ENCODE data around the gene STK32C. TPM values are rescaled to one million over a fixed set of nuclear protein-coding genes. Genes with fewer than 3 reads are reported as not detected.

STK32C gene
- total RNA-seq, 2 donors from 2014 or later = 7.2 to 21.5 TPM

GRCh38 chr10:132175907-132176581, 131.7 kb downstream of the STK32C start:
- Histone ChIP-seq H3K4me1 (replicated peaks) (no peaks in the 10 kb centered on the region), H3K27me3 (replicated peaks; ENCODE audit: insufficient read depth) (no peaks in the 10 kb centered on the region), H3K36me3 (no peaks in the 10 kb centered on the region), H3K9me3 (no peaks in the 10 kb centered on the region), H3K4me3 (no peak overlapping the region), H3K27ac (no peak overlapping the region)
- no peak for DNase-seq (ENCODE audit: low spot score)
- 17% methylated on average over 16 of the region's 16 CpGs for WGBS
- TF ChIP-seq POLR2AphosphoS5 (IDR thresholded peaks at IDR 0.05) = no peak
- TF ChIP-seq, protein P1, sequence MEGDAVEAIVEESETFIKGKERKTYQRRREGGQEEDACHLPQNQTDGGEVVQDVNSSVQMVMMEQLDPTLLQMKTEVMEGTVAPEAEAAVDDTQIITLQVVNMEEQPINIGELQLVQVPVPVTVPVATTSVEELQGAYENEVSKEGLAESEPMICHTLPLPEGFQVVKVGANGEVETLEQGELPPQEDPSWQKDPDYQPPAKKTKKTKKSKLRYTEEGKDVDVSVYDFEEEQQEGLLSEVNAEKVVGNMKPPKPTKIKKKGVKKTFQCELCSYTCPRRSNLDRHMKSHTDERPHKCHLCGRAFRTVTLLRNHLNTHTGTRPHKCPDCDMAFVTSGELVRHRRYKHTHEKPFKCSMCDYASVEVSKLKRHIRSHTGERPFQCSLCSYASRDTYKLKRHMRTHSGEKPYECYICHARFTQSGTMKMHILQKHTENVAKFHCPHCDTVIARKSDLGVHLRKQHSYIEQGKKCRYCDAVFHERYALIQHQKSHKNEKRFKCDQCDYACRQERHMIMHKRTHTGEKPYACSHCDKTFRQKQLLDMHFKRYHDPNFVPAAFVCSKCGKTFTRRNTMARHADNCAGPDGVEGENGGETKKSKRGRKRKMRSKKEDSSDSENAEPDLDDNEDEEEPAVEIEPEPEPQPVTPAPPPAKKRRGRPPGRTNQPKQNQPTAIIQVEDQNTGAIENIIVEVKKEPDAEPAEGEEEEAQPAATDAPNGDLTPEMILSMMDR (IDR thresholded peaks at IDR 0.05) = no peak
- TF ChIP-seq POLR2A (IDR thresholded peaks at IDR 0.05) = no peak
- intact Hi-C loops (cut with DNase I) = no loop called here

DNA sequence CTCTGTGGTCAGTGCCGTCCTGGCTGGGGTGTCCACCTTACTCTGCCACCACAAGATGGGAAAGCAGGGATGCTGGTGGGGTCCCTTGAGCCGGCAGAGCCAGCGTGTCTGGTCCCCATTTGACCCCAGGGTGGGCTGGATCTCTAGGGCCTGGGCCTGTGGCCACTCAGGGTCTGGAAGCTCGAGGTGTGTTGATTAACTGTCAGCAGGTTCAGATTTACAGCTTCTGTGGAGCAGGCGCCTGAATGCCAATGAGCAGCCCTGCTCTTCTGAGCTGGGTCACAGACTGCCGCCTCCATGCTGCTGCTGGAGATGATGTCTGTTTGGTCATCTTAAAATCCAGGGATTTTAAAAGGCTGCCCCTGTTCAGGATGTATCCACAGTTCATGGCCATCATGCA, 132.3 kb downstream of the STK32C start:
- H3K36me3 ChIP-seq = no peaks in the 10 kb centered on the region
- H3K9me3 ChIP-seq = no peaks in the 10 kb centered on the region
- TF ChIP-seq POLR2A (IDR thresholded peaks at IDR 0.05) (no peak), POLR2AphosphoS5 (IDR thresholded peaks at IDR 0.05) (no peak)
- no peaks in the 10 kb centered on the region for H3K27me3 ChIP-seq (replicated peaks; ENCODE audit: insufficient read depth)
- H3K4me1 ChIP-seq (replicated peaks) = no peaks in the 10 kb centered on the region
- WGBS = 62% methylated on average over 6 of the region's 6 CpGs
- DNase-seq (ENCODE audit: low spot score) = no peak
- no peak overlapping the region for H3K27ac ChIP-seq
- intact Hi-C loops (cut with DNase I) = no loop called here
- H3K4me3 ChIP-seq = no peak overlapping the region

DNA sequence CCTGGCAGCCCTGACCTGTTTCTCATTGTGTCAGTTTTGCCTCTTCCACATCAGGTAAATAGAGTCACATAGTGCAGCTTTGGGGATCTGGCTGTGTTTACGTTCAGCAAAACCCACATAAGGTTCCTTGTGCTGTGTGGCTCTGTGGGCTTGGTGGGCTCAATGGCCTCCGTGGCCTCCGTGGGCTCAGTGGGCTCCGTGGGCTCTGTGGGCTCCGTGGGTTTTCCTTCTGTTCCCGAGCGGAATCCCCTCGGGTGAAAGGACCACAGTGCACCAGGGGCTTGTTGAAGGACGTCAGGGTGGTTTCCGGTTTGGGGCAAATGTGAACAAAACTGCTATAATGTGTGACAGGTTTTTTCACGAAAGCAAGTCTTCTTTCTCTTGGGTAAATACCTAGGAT, 133.5 kb downstream of the STK32C start:
- no peak for DNase-seq (ENCODE audit: low spot score)
- 88% methylated on average over 11 of the region's 11 CpGs for WGBS
- intact Hi-C loops (cut with DNase I) = no loop called here
- Histone ChIP-seq H3K4me3 (no peak overlapping the region), H3K36me3 (no peaks in the 10 kb centered on the region), H3K4me1 (replicated peaks) (no peaks in the 10 kb centered on the region), H3K27me3 (replicated peaks; ENCODE audit: insufficient read depth) (no peaks in the 10 kb centered on the region), H3K27ac (no peak overlapping the region), H3K9me3 (no peaks in the 10 kb centered on the region)
- TF ChIP-seq, protein P1 (IDR thresholded peaks at IDR 0.05) = no peak
- no peak for TF ChIP-seq POLR2AphosphoS5 (IDR thresholded peaks at IDR 0.05)
- TF ChIP-seq POLR2A (IDR thresholded peaks at IDR 0.05) = no peak

DNA sequence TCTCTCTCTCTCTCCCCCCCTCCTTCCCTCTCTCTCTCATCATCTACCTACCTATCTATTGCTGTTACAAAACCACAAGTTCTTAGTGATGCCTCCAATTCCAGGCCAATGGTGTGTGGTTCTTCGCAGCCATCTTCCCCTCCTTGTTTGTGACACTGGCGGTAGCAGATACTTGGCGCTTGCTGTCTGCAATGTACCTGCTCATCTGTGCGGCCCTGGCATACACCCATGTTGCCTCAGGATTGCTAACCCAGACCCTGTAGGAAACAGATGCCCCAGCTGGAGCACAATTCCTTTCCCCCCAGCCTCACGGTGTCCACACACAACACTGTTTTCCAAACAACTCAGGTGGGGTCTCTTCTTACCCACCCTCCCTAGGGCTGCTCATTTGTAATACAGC, 134.6 kb downstream of the STK32C start:
- Histone ChIP-seq H3K4me1 (replicated peaks) (no peaks in the 10 kb centered on the region), H3K27ac (no peak overlapping the region), H3K27me3 (replicated peaks; ENCODE audit: insufficient read depth) (no peaks in the 10 kb centered on the region), H3K4me3 (no peak overlapping the region), H3K36me3 (no peaks in the 10 kb centered on the region), H3K9me3 (no peaks in the 10 kb centered on the region)
- no peak for DNase-seq (ENCODE audit: low spot score)
- no peak for TF ChIP-seq POLR2AphosphoS5 (IDR thresholded peaks at IDR 0.05)
- 87% methylated on average over 5 of the region's 5 CpGs for WGBS
- intact Hi-C loops (cut with DNase I) = no loop called here

GRCh38 chr10:132172091-132173066, 135.4 kb downstream of the STK32C start:
- 63% methylated on average over 26 of the region's 26 CpGs for WGBS
- intact Hi-C loops (cut with DNase I) = no loop called here
- no peaks in the 10 kb centered on the region for H3K27me3 ChIP-seq (replicated peaks; ENCODE audit: insufficient read depth)

More at GRCh38 chr10:132172091-132173066, 135.4 kb downstream of the STK32C start:
- Histone ChIP-seq H3K36me3 (no peaks in the 10 kb centered on the region), H3K27ac (no peak overlapping the region), H3K9me3 (no peaks in the 10 kb centered on the region), H3K4me1 (replicated peaks) (no peaks in the 10 kb centered on the region), H3K4me3 (no peak overlapping the region)
- TF ChIP-seq, protein P1 (IDR thresholded peaks at IDR 0.05) = no peak
- TF ChIP-seq POLR2A (IDR thresholded peaks at IDR 0.05) = no peak
- no peak for TF ChIP-seq POLR2AphosphoS5 (IDR thresholded peaks at IDR 0.05)
- DNase-seq (ENCODE audit: low spot score) = no peak

All from prostate gland (tissue), 2 donors.